Naive thymus-derived CD4-positive, alpha-beta T cell (primary cell): ENCODE data around the gene SP140L. TPM values are rescaled to one million over a fixed set of nuclear protein-coding genes. Genes with fewer than 3 reads are reported as not detected.
"Not testable (repeated sequence)": the region's sequence is repeated elsewhere in the genome, so short reads cannot be mapped to it uniquely, and the experiment has no call there.

ENCODE experiments used
- ATAC-seq: fragments of 150-1000 bp; cut with Tn5 transposase; 2 replicates; pipeline ENCODE4 v1.10.0; 2021; ENCODE audit warnings: mild to moderate bottlenecking, moderate library complexity
- CTCF ChIA-PET: fragments of 350-600 bp; sonication (Branson Sonifier 250); formaldehyde crosslinking; loops from one replicate; lab custom pipeline; 2021; ENCODE audit warnings: antibody characterized with exemption; lab: Charles Lee
- POLR2A ChIA-PET: fragments of 350-600 bp; sonication (Branson Sonifier 250); formaldehyde crosslinking; loops from one replicate; lab custom pipeline; 2021; ENCODE audit warnings: antibody characterized with exemption, inconsistent platforms; lab: Charles Lee
- DNase-seq, 9 donors: peaks; one replicate each; pipeline versions ENCODE4 v3.0.0 to v3.0.0-alpha.2; 2020 to 2022; ENCODE audit warnings: mixed read lengths in 1 of 9
- H3K27ac ChIP-seq: one replicate; pipeline ENCODE4 v1.7.0; 2013; ENCODE audit warnings: mild to moderate bottlenecking, low read depth, low read length, moderate library complexity
- H3K27me3 ChIP-seq, 2 donors: one replicate each; pipeline ENCODE4 v1.7.0; 2013; ENCODE audit warnings: low read length in 2 of 2, mild to moderate bottlenecking in 2 of 2, moderate library complexity in 2 of 2; ENCODE audit not compliant: control insufficient read depth in 2 of 2, insufficient read depth in 2 of 2
- H3K36me3 ChIP-seq, 3 experiments: 1 replicate in 2 of 3; 2 replicates in 1 of 3; pipeline ENCODE4 v1.7.0; 2013; ENCODE audit warnings: low read length in 3 of 3, mild to moderate bottlenecking in 3 of 3, moderate library complexity in 1 of 3; ENCODE audit not compliant: insufficient read depth in 3 of 3, control insufficient read depth in 2 of 3
- H3K4me1 ChIP-seq, 2 donors: one replicate each; pipeline ENCODE4 v1.7.0; 2013; ENCODE audit warnings: low read length in 2 of 2, mild to moderate bottlenecking in 2 of 2, moderate library complexity in 1 of 2; ENCODE audit not compliant: control insufficient read depth in 2 of 2, insufficient read depth in 2 of 2
- H3K4me3 ChIP-seq: 2 replicates; pipeline ENCODE4 v1.7.0; 2013; ENCODE audit warnings: mild to moderate bottlenecking, low read length
- H3K9me3 ChIP-seq, 3 experiments: 1 replicate in 2 of 3; 2 replicates in 1 of 3; pipeline ENCODE4 v1.7.0; 2013; ENCODE audit warnings: low read length in 3 of 3; ENCODE audit not compliant: control insufficient read depth in 2 of 3
- H3K27ac Mint-ChIP-seq, 9 donors: one replicate each; pipeline ENCODE4 v1.8.0; 2020 to 2022; ENCODE audit warnings: mixed read lengths in 9 of 9, mild to moderate bottlenecking in 8 of 9, moderate library complexity in 5 of 9, inconsistent platforms in 2 of 9
- H3K27me3 Mint-ChIP-seq, 5 donors: one replicate each; pipeline ENCODE4 v1.8.0; 2021 to 2022; ENCODE audit warnings: mixed read lengths in 5 of 5, mild to moderate bottlenecking in 1 of 5
- H3K36me3 Mint-ChIP-seq, 5 donors: one replicate each; pipeline ENCODE4 v1.8.0; 2020 to 2022; ENCODE audit warnings: mixed read lengths in 5 of 5, mild to moderate bottlenecking in 3 of 5, inconsistent platforms in 1 of 5
- H3K4me1 Mint-ChIP-seq, 7 donors: one replicate each; pipeline ENCODE4 v1.8.0; 2020 to 2022; ENCODE audit warnings: mixed read lengths in 7 of 7, mild to moderate bottlenecking in 3 of 7, inconsistent platforms in 1 of 7
- H3K4me3 Mint-ChIP-seq, 10 donors: one replicate each; pipeline ENCODE4 v1.8.0; 2020 to 2022; ENCODE audit warnings: mild to moderate bottlenecking in 10 of 10, mixed read lengths in 10 of 10, moderate library complexity in 6 of 10, inconsistent platforms in 2 of 10
- H3K9me3 Mint-ChIP-seq, 11 donors: one replicate each; pipeline ENCODE4 v1.8.0; 2020 to 2022; ENCODE audit warnings: mixed read lengths in 11 of 11, mild to moderate bottlenecking in 4 of 11, inconsistent platforms in 1 of 11, moderate library complexity in 1 of 11
- intact Hi-C, 2 donors: fragments of 100-400 bp; cut with micrococcal nuclease; formaldehyde crosslinking; loops; one replicate each; pipeline ENCODE4 v1.15.1; 2023
- polyA plus RNA-seq, 2 donors: library from polyadenylated mRNA; unstranded; fragments of 300-500 nt; fragmentation: Illumina TruSeq; gene quantifications; one replicate each; pipeline ENCODE4 v1.2.3, GENCODE V29; 2021
- total RNA-seq, 6 experiments: library from RNA in 5 of 6; stranded (reverse) in 5 of 6; gene quantifications; 1 replicate in 5 of 6; 2 replicates in 1 of 6; pipeline ENCODE4 v1.2.3 and lab custom pipeline; 2021 to 2026

SP140L gene
- total and polyA plus RNA-seq, 7 experiments from 2014 or later = 34.1 to 121 (median 85.7) TPM

GRCh38 chr2:230429513-230429912 lies 102.5 kb downstream of the SP140L start:
- Mint-ChIP-seq H3K4me3 (peak overlapping the region in 2 of 10 donors; percentile 33), H3K9me3 (peaks cover 0 to 49% (median 8%) of the 10 kb centered on the region in 11 donors), H3K36me3 (peaks cover 15 to 81% (median 72%) of the 10 kb centered on the region in 5 donors), H3K27me3 (no peaks in the 10 kb centered on the region), H3K27ac (peak overlapping the region in 3 of 9 donors; percentile 8 to 32 (median 20)), H3K4me1 (peaks cover 46 to 73% (median 69%) of the 10 kb centered on the region in 7 donors)
- intact Hi-C loops = no loop called here
- DNase-seq = no peak
- H3K4me3 ChIP-seq = no peak overlapping the region
- no peak for ATAC-seq
- H3K9me3 ChIP-seq = peaks cover 0 to 5% (median 0%) of the 10 kb centered on the region in 3 experiments
- peaks cover 41% of the 10 kb centered on the region in 2 donors for H3K4me1 ChIP-seq
- ChIA-PET POLR2A (interaction anchor here (2.8 to 3.4 kb wide), 2 partner anchors 13 kb away, joined by 15 to 16 read pairs; partner anchors contain the start of gene SP100), CTCF (no interaction called here)
- no peaks in the 10 kb centered on the region for H3K27me3 ChIP-seq
- no peak overlapping the region for H3K27ac ChIP-seq
- peaks cover 0 to 43% (median 0%) of the 10 kb centered on the region in 3 experiments for H3K36me3 ChIP-seq

GRCh38 chr2:230430957-230431910 lies 104.2 kb downstream of the SP140L start:
- Mint-ChIP-seq H3K4me3 (peak overlapping the region; percentile 6 to 60 (median 54)), H3K27ac (peak overlapping the region; percentile 19 to 81 (median 45)), H3K4me1 (peaks cover 44 to 68% (median 62%) of the 10 kb centered on the region in 7 donors), H3K27me3 (no peaks in the 10 kb centered on the region), H3K9me3 (peaks cover under 1 to 64% (median 12%) of the 10 kb centered on the region in 11 donors), H3K36me3 (peaks cover 16 to 84% (median 78%) of the 10 kb centered on the region in 5 donors)
- CTCF ChIA-PET = no interaction called here
- Histone ChIP-seq H3K9me3 (peaks cover 0 to 10% (median 0%) of the 10 kb centered on the region in 3 experiments), H3K27ac (peak overlapping the region; percentile 37), H3K36me3 (peaks cover 0 to 50% (median 0%) of the 10 kb centered on the region in 3 experiments), H3K4me1 (peaks cover 24 to 26% of the 10 kb centered on the region in 2 donors), H3K4me3 (no peak overlapping the region), H3K27me3 (no peaks in the 10 kb centered on the region)
- DNase-seq (peak in 1 of 9 donors; percentile 32), ATAC-seq (peak; percentile 65)
- intact Hi-C loops = loop anchor here (1.0 to 5.0 kb wide), 3 partner anchors 10 to 34 kb away; no protein-coding TSS in a partner anchor
- POLR2A ChIA-PET = interaction anchor here (0.6 to 2.8 kb wide), 4 partner anchors 14 to 283 kb away, joined by 3 to 15 read pairs (median 3); partner anchors contain the start of genes SP100 and SP140L

- peak overlapping the region in 5 of 10 donors; percentile 4 to 54 (median 18) for H3K4me3 Mint-ChIP-seq
- ChIA-PET CTCF (interaction anchor here (0.6 kb wide), 1 partner anchor 17 kb away, joined by 3 read pairs; no protein-coding TSS in a partner anchor), POLR2A (interaction anchor here (0.6 kb wide), 1 partner anchor 431 kb away, joined by 3 read pairs; no protein-coding TSS in a partner anchor)
- DNase-seq = no peak
- peaks cover 4 to 50% (median 7%) of the 10 kb centered on the region in 11 donors for H3K9me3 Mint-ChIP-seq
- peaks cover 14 to 85% (median 78%) of the 10 kb centered on the region in 5 donors for H3K36me3 Mint-ChIP-seq
- Histone ChIP-seq H3K27ac (peak overlapping the region; percentile 1), H3K36me3 (peaks cover 0 to 28% (median 7%) of the 10 kb centered on the region in 3 experiments), H3K27me3 (no peaks in the 10 kb centered on the region), H3K4me1 (peaks cover 26 to 33% of the 10 kb centered on the region in 2 donors), H3K9me3 (peaks cover 0 to 14% (median 2%) of the 10 kb centered on the region in 3 experiments), H3K4me3 (no peak overlapping the region)
- H3K27ac Mint-ChIP-seq = peak overlapping the region in 7 of 9 donors; percentile 29 to 83 (median 78)
- H3K27me3 Mint-ChIP-seq = no peaks in the 10 kb centered on the region
- peaks cover 40 to 66% (median 54%) of the 10 kb centered on the region in 7 donors for H3K4me1 Mint-ChIP-seq
- ATAC-seq = peak; percentile 54
- intact Hi-C loops = loop anchor here in 1 of 2 donors (5.0 kb wide), 1 partner anchor 38 kb away; no protein-coding TSS in a partner anchor
Observed at GRCh38 chr2:230434677-230435324, 107.8 kb downstream of the SP140L start.

GRCh38 chr2:230435431-230435830 lies 108.4 kb downstream of the SP140L start:
- Mint-ChIP-seq H3K36me3 (peaks cover 14 to 81% (median 73%) of the 10 kb centered on the region in 5 donors), H3K4me3 (no peak overlapping the region), H3K27me3 (no peaks in the 10 kb centered on the region), H3K27ac (peak overlapping the region in 6 of 9 donors; percentile 17 to 79 (median 39)), H3K9me3 (peaks cover 4 to 44% (median 7%) of the 10 kb centered on the region in 11 donors), H3K4me1 (peaks cover 42 to 66% (median 51%) of the 10 kb centered on the region in 7 donors)
- DNase-seq = no peak
- Histone ChIP-seq H3K9me3 (peaks cover 0 to 14% (median 2%) of the 10 kb centered on the region in 3 experiments), H3K36me3 (peaks cover 0 to 22% (median 7%) of the 10 kb centered on the region in 3 experiments), H3K27me3 (no peaks in the 10 kb centered on the region), H3K4me3 (no peak overlapping the region), H3K4me1 (peaks cover 22 to 35% of the 10 kb centered on the region in 2 donors), H3K27ac (no peak overlapping the region)
- intact Hi-C loops = no loop called here
- ChIA-PET CTCF (no interaction called here), POLR2A (interaction anchor here (0.6 kb wide), 1 partner anchor 432 kb away, joined by 3 read pairs; no protein-coding TSS in a partner anchor)
- no peak for ATAC-seq

- intact Hi-C loops, H3K9me3 ChIP-seq, H3K27me3 Mint-ChIP-seq, ATAC-seq, DNase-seq, H3K27ac ChIP-seq, CTCF ChIA-PET, H3K27me3 ChIP-seq, POLR2A ChIA-PET, H3K4me3 ChIP-seq: not testable (repeated sequence)
- peaks cover 4 to 22% (median 6%) of the 10 kb centered on the region in 11 donors for H3K9me3 Mint-ChIP-seq
- H3K4me3 Mint-ChIP-seq = peak overlapping the region in 9 of 10 donors; percentile 48 to 77 (median 55)
- peaks cover 40 to 74% (median 55%) of the 10 kb centered on the region in 7 donors for H3K4me1 Mint-ChIP-seq
- peaks cover 7 to 29% (median 11%) of the 10 kb centered on the region in 3 experiments for H3K36me3 ChIP-seq
- peaks cover 4 to 65% (median 64%) of the 10 kb centered on the region in 5 donors for H3K36me3 Mint-ChIP-seq
- peak overlapping the region in 8 of 9 donors; percentile 28 to 90 (median 66) for H3K27ac Mint-ChIP-seq
- peaks cover 30 to 37% of the 10 kb centered on the region in 2 donors for H3K4me1 ChIP-seq
Observed at GRCh38 chr2:230439121-230439520, 112.1 kb downstream of the SP140L start.
